HepG2 (cell line): Measurements from ENCODE around the gene WNT2B. TPM values are rescaled to one million over a fixed set of nuclear protein-coding genes. Genes with fewer than 3 reads are reported as not detected.

Experiments
- FLYWCH1 ChIP-seq: sonication (generic); formaldehyde crosslinking; IDR thresholded peaks from 2 replicates; pipeline ENCODE4 v1.8.1; 2023; ENCODE audit warnings: mild to moderate bottlenecking, missing genetic modification reagents
- KDM3A ChIP-seq: IDR thresholded peaks from 2 replicates; pipeline ENCODE4 v1.6.1; 2018; ENCODE audit warnings: low read depth, missing compliant biosample characterization
- MAZ ChIP-seq, 2 experiments: sonication (generic) in 1 of 2; formaldehyde crosslinking in 1 of 2; IDR thresholded peaks; 2 replicates each; pipeline versions ENCODE4 v1.5.0 to v1.6.1; 2012 to 2020; ENCODE audit warnings: low read depth in 2 of 2, mild to moderate bottlenecking in 2 of 2, borderline replicate concordance in 1 of 2, improper control_type of control experiment in 1 of 2, low read length in 1 of 2, missing genetic modification reagents in 1 of 2, moderate library complexity in 1 of 2
- MLLT10 ChIP-seq: sonication (generic); formaldehyde crosslinking; IDR thresholded peaks from 2 replicates; pipeline ENCODE4 v1.4.0; 2020; ENCODE audit warnings: missing genetic modification reagents
- POGZ ChIP-seq: sonication (generic); formaldehyde crosslinking; IDR thresholded peaks from 2 replicates; pipeline ENCODE4 v1.4.0; 2020; ENCODE audit warnings: mild to moderate bottlenecking, missing genetic modification reagents
- RBFOX2 ChIP-seq: fragments of 200-400 bp; formaldehyde crosslinking; IDR thresholded peaks from 2 replicates; pipeline ENCODE4 v1.6.1; 2017; ENCODE audit warnings: low read depth, mild to moderate bottlenecking, low read length
- REL ChIP-seq: sonication (generic); formaldehyde crosslinking; conservative IDR thresholded peaks from 2 replicates; pipeline ENCODE4 v1.8.0; 2022; ENCODE audit warnings: mild to moderate bottlenecking, missing genetic modification reagents, moderate library complexity
- SNAPC2 ChIP-seq: sonication (generic); formaldehyde crosslinking; IDR thresholded peaks from 2 replicates; pipeline ENCODE4 v1.8.1; 2022; ENCODE audit warnings: mild to moderate bottlenecking, missing genetic modification reagents
- ZNF430 ChIP-seq: sonication (generic); formaldehyde crosslinking; IDR thresholded peaks from 2 replicates; pipeline ENCODE4 v1.9.0; 2021; ENCODE audit warnings: mild to moderate bottlenecking, missing genetic modification reagents
- ZNF891 ChIP-seq: sonication (generic); formaldehyde crosslinking; IDR thresholded peaks from 2 replicates; pipeline ENCODE4 v1.5.0; 2020; ENCODE audit warnings: mild to moderate bottlenecking, missing genetic modification reagents
- polyA plus RNA-seq, 8 experiments: library from polyadenylated mRNA; depleted of rRNA in 3 of 8; stranded (reverse) in 7 of 8; unstranded in 1 of 8; fragments of >200 nt; fragmentation: Illumina TruSeq in 4 of 8; extraction: Trizol in 4 of 8; gene quantifications; 2 replicates each; pipeline versions ENCODE4 v1.2.1 to v1.2.3, GENCODE V29; 2011 to 2016; ENCODE audit warnings: low read depth in 4 of 8, missing spikeins in 1 of 8, mixed read lengths in 1 of 8; ENCODE audit not compliant: insufficient read depth in 1 of 8
- total RNA-seq, 5 experiments: library from RNA; depleted of rRNA; stranded (reverse); fragments of >200 nt; fragmentation: Illumina TruSeq; extraction: Trizol; gene quantifications; 2 replicates each; pipeline ENCODE4 v1.2.3, GENCODE V29; 2016; ENCODE audit warnings: low read depth in 1 of 5
- TF ChIP-seq, protein P1 (sequence below): sonication (generic); formaldehyde crosslinking; IDR thresholded peaks from 2 replicates; pipeline ENCODE4 v1.8.0; 2022; ENCODE audit warnings: mild to moderate bottlenecking, missing genetic modification reagents
- TF ChIP-seq, protein P2 (sequence below): sonication (generic); formaldehyde crosslinking; conservative IDR thresholded peaks from 2 replicates; pipeline ENCODE4 v1.4.0; 2020; ENCODE audit warnings: mild to moderate bottlenecking, missing genetic modification reagents, moderate library complexity
- TF ChIP-seq, protein P3 (sequence below): sonication (generic); formaldehyde crosslinking; IDR thresholded peaks from 2 replicates; pipeline ENCODE4 v1.4.0; 2020; ENCODE audit warnings: missing genetic modification reagents
- TF ChIP-seq, protein P4 (sequence below): sonication (generic); formaldehyde crosslinking; IDR thresholded peaks from 2 replicates; pipeline ENCODE4 v1.4.0; 2020; ENCODE audit warnings: missing genetic modification reagents, borderline replicate concordance

The WNT2B gene
- total and polyA plus RNA-seq, 2 of the 13 experiments (the other 11 are each of a cell fraction or from before 2014, with no cell fraction given) = 0.11 to 0.32 TPM

DNA sequence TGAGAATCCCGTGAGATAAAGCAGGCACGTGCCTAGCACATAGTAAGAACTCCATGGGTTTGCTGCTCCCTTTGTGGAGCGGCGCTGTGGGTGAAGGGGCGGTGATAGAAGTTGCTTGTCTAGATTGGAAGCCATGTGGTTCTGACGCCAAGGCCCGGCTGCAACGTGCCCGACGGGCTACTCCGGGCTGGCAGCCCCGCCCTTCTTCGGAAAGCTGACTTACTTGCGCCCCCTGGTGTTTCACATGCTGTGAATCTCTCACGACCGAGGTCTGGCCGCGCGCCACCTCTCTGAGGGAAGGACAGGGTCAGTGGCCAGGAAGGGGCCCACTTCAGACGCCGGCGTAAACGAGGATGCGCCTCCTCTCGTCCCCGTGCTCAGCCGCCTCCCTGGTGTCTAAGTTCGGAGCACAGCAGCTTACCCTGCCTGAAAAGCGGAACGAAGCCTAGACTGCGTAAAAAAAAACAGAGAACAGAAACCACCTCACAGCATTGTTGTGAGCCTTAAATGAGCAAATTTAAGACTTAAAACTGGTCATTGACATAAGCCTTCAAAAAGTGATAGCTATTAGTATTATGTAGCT, 42.6 kb upstream of the WNT2B start (continued):
- TF ChIP-seq, protein P1, sequence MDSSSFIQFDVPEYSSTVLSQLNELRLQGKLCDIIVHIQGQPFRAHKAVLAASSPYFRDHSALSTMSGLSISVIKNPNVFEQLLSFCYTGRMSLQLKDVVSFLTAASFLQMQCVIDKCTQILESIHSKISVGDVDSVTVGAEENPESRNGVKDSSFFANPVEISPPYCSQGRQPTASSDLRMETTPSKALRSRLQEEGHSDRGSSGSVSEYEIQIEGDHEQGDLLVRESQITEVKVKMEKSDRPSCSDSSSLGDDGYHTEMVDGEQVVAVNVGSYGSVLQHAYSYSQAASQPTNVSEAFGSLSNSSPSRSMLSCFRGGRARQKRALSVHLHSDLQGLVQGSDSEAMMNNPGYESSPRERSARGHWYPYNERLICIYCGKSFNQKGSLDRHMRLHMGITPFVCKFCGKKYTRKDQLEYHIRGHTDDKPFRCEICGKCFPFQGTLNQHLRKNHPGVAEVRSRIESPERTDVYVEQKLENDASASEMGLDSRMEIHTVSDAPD = peak; percentile 33; the same call in 1 of the 2 replicates
- TF ChIP-seq, protein P2, sequence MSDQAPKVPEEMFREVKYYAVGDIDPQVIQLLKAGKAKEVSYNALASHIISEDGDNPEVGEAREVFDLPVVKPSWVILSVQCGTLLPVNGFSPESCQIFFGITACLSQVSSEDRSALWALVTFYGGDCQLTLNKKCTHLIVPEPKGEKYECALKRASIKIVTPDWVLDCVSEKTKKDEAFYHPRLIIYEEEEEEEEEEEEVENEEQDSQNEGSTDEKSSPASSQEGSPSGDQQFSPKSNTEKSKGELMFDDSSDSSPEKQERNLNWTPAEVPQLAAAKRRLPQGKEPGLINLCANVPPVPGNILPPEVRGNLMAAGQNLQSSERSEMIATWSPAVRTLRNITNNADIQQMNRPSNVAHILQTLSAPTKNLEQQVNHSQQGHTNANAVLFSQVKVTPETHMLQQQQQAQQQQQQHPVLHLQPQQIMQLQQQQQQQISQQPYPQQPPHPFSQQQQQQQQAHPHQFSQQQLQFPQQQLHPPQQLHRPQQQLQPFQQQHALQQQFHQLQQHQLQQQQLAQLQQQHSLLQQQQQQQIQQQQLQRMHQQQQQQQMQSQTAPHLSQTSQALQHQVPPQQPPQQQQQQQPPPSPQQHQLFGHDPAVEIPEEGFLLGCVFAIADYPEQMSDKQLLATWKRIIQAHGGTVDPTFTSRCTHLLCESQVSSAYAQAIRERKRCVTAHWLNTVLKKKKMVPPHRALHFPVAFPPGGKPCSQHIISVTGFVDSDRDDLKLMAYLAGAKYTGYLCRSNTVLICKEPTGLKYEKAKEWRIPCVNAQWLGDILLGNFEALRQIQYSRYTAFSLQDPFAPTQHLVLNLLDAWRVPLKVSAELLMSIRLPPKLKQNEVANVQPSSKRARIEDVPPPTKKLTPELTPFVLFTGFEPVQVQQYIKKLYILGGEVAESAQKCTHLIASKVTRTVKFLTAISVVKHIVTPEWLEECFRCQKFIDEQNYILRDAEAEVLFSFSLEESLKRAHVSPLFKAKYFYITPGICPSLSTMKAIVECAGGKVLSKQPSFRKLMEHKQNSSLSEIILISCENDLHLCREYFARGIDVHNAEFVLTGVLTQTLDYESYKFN (CRISPR knock-in tag) = peak; percentile 27; the same call in 1 of the 2 replicates
- TF ChIP-seq MAZ (IDR thresholded peaks at IDR 0.05; ENCODE audit: borderline replicate concordance, low read depth, low read length) = peak; percentile 92
- peak; percentile 97 for TF ChIP-seq MAZ (CRISPR knock-in tag; IDR thresholded peaks at IDR 0.05; ENCODE audit: low read depth)
- TF ChIP-seq ZNF430 (CRISPR knock-in tag) = no peak
- TF ChIP-seq REL (CRISPR knock-in tag) = no peak
- peak; percentile 49; the same call in 1 of the 2 replicates for TF ChIP-seq KDM3A (CRISPR knock-in tag)
- TF ChIP-seq MLLT10 (CRISPR knock-in tag) = no peak
- no peak for TF ChIP-seq SNAPC2
- TF ChIP-seq POGZ (CRISPR knock-in tag) = peak; percentile 54; the same call in 1 of the 2 replicates
- TF ChIP-seq, protein P3, sequence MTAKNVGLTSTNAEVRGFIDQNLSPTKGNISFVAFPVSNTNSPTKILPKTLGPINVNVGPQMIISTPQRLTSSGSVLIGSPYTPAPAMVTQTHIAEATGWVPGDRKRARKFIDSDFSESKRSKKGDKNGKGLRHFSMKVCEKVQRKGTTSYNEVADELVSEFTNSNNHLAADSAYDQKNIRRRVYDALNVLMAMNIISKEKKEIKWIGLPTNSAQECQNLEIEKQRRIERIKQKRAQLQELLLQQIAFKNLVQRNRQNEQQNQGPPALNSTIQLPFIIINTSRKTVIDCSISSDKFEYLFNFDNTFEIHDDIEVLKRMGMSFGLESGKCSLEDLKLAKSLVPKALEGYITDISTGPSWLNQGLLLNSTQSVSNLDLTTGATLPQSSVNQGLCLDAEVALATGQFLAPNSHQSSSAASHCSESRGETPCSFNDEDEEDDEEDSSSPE (CRISPR knock-in tag) = peak; percentile 68
- TF ChIP-seq FLYWCH1 = 0 out of 2 replicates have a peak, but pooled peaks have one; percentile 36
- no peak for TF ChIP-seq RBFOX2
- TF ChIP-seq, protein P4, sequence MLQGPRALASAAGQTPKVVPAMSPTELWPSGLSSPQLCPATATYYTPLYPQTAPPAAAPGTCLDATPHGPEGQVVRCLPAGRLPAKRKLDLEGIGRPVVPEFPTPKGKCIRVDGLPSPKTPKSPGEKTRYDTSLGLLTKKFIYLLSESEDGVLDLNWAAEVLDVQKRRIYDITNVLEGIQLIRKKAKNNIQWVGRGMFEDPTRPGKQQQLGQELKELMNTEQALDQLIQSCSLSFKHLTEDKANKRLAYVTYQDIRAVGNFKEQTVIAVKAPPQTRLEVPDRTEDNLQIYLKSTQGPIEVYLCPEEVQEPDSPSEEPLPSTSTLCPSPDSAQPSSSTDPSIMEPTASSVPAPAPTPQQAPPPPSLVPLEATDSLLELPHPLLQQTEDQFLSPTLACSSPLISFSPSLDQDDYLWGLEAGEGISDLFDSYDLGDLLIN (CRISPR knock-in tag) = no peak
- TF ChIP-seq ZNF891 (CRISPR knock-in tag) = no peak
